GM23248 (cell line): ENCODE results near the gene EHBP1. TPM values are rescaled to one million over a fixed set of nuclear protein-coding genes. Genes with fewer than 3 reads are reported as not detected.

Source experiments
- DNase-seq: peaks from one replicate; pipeline ENCODE4 v3.0.0-alpha.2; 2015
- H2AFZ ChIP-seq: fragments of 200-600 bp; sonication (generic); 2 replicates; pipeline ENCODE4 v1.6.1; 2016; ENCODE audit warnings: antibody characterized with exemption
- H3F3A ChIP-seq: fragments of 200-600 bp; sonication (generic); 2 replicates; pipeline ENCODE4 v1.6.1; 2016; ENCODE audit warnings: mild to moderate bottlenecking, antibody characterized with exemption, mixed run types; ENCODE audit not compliant: insufficient read depth
- H3K27ac ChIP-seq: fragments of 200-600 bp; sonication (generic); 2 replicates; pipeline ENCODE4 v1.5.1; 2016; ENCODE audit warnings: mild to moderate bottlenecking
- H3K27me3 ChIP-seq: fragments of 200-600 bp; sonication (generic); replicated peaks from 2 replicates; pipeline ENCODE4 v1.6.1; 2016; ENCODE audit warnings: mild to moderate bottlenecking; ENCODE audit not compliant: insufficient read depth
- H3K36me3 ChIP-seq: fragments of 200-600 bp; sonication (generic); 2 replicates; pipeline ENCODE4 v1.6.1; 2016; ENCODE audit warnings: low read depth, mild to moderate bottlenecking
- H3K4me1 ChIP-seq: fragments of 200-600 bp; sonication (generic); 2 replicates; pipeline ENCODE4 v1.6.1; 2016; ENCODE audit warnings: mild to moderate bottlenecking; ENCODE audit not compliant: insufficient read depth
- H3K4me2 ChIP-seq: fragments of 200-600 bp; sonication (generic); one replicate; pipeline ENCODE4 v1.6.1; 2016; ENCODE audit warnings: mild to moderate bottlenecking; ENCODE audit not compliant: unreplicated experiment
- H3K4me3 ChIP-seq: fragments of 200-600 bp; sonication (generic); 2 replicates; pipeline ENCODE4 v1.5.1; 2016; ENCODE audit warnings: mild to moderate bottlenecking
- H3K79me2 ChIP-seq: fragments of 200-600 bp; sonication (generic); 2 replicates; pipeline ENCODE4 v1.6.1; 2016; ENCODE audit warnings: mild to moderate bottlenecking; ENCODE audit not compliant: insufficient read depth
- H3K9ac ChIP-seq: fragments of 200-600 bp; sonication (generic); 2 replicates; pipeline ENCODE4 v1.6.1; 2016; ENCODE audit warnings: mild to moderate bottlenecking
- H3K9me2 ChIP-seq: fragments of 200-600 bp; sonication (generic); 2 replicates; pipeline ENCODE4 v1.6.1; 2016; ENCODE audit warnings: mixed run types, mild to moderate bottlenecking, moderate library complexity; ENCODE audit not compliant: insufficient read depth
- H3K9me3 ChIP-seq: fragments of 200-600 bp; sonication (generic); one replicate; pipeline ENCODE4 v1.6.1; 2017; ENCODE audit warnings: low read depth
- H4K20me1 ChIP-seq: fragments of 200-600 bp; sonication (generic); 2 replicates; pipeline ENCODE4 v1.6.0; 2016; ENCODE audit not compliant: insufficient read depth
- EZH2 ChIP-seq: fragments of 200-600 bp; sonication (generic); IDR thresholded peaks from 2 replicates; pipeline ENCODE4 v1.6.1; 2018; ENCODE audit warnings: antibody characterized with exemption, mild to moderate bottlenecking; ENCODE audit not compliant: insufficient read depth, poor library complexity, severe bottlenecking
- EZH2phosphoT487 ChIP-seq: fragments of 200-600 bp; sonication (generic); IDR thresholded peaks from 2 replicates; pipeline ENCODE4 v1.6.1; 2018; ENCODE audit warnings: antibody characterized with exemption, moderate library complexity, mild to moderate bottlenecking, low read depth; ENCODE audit not compliant: insufficient read depth
- WGBS, 2 experiments: methylation state at CpG; one replicate each; pipeline ENCODE4 v1.1.6; 2015 to 2017; ENCODE audit warnings: low lambda C conversion rate in 2 of 2, low coverage in 1 of 2; ENCODE audit errors: missing lambda C conversion rate in 2 of 2; 5-methylcytosine and 5-hydroxymethylcytosine counted together
- in situ Hi-C: fragments of 300-500 bp; cut with MboI; formaldehyde crosslinking; loops from 2 replicates; pipeline ENCODE4 v1.15.0; 2020
- polyA plus RNA-seq: library from polyadenylated mRNA; unstranded; fragments of >200 nt; fragmentation: Nextera tagmentation; extraction: Ambion mirVana; gene quantifications from 2 replicates; pipeline ENCODE4 v1.2.1, GENCODE V29; 2016
- total RNA-seq: library from RNA; depleted of rRNA; stranded (reverse); fragments of >200 nt; shearing (Covaris generic); gene quantifications from 2 replicates; pipeline ENCODE4 v1.2.3, GENCODE V29; 2014

Gene EHBP1
- total and polyA plus RNA-seq, 2 experiments from 2014 or later = 41.3 to 56.8 TPM

DNA sequence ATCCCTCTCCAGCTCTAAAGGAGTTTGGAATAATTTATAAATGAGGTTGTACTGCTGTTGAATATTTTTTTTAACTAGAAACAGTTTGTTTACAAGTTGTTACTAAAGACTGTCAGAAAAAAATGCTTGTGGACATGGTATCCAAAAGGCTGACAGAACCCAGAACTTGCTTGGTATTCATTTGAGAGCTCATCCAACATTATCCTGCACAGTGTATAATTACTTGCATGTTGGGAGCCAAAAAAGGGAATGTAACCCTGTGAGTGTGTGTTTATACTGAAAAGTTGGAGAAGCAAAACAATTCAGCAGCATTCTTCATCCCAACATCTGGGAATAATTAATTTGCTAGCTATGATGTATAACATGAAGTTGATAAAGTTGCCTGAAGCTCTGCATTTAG is 42.1 kb upstream of the EHBP1 start:
- peak overlapping the region; percentile 64 for H3K4me2 ChIP-seq
- no peaks in the 10 kb centered on the region for H3K79me2 ChIP-seq
- no peak overlapping the region for H2AFZ ChIP-seq
- H3K4me1 ChIP-seq = peaks cover 67% of the 10 kb centered on the region
- H4K20me1 ChIP-seq = no peaks in the 10 kb centered on the region
- H3K36me3 ChIP-seq = no peaks in the 10 kb centered on the region
- H3K9me2 ChIP-seq = peaks cover under 1% of the 10 kb centered on the region; the same call in 1 of the 2 replicates
- TF ChIP-seq EZH2phosphoT487 (no peak), EZH2 (no peak)
- DNase-seq = peak; percentile 84
- H3K9me3 ChIP-seq = no peaks in the 10 kb centered on the region
- peak overlapping the region; percentile 37 for H3K9ac ChIP-seq
- peak overlapping the region; percentile 78 for H3K27ac ChIP-seq
- H3F3A ChIP-seq = peaks cover 71% of the 10 kb centered on the region
- no peaks in the 10 kb centered on the region for H3K27me3 ChIP-seq
- in situ Hi-C loops = no loop called here
- peak overlapping the region; percentile 15 for H3K4me3 ChIP-seq

DNA sequence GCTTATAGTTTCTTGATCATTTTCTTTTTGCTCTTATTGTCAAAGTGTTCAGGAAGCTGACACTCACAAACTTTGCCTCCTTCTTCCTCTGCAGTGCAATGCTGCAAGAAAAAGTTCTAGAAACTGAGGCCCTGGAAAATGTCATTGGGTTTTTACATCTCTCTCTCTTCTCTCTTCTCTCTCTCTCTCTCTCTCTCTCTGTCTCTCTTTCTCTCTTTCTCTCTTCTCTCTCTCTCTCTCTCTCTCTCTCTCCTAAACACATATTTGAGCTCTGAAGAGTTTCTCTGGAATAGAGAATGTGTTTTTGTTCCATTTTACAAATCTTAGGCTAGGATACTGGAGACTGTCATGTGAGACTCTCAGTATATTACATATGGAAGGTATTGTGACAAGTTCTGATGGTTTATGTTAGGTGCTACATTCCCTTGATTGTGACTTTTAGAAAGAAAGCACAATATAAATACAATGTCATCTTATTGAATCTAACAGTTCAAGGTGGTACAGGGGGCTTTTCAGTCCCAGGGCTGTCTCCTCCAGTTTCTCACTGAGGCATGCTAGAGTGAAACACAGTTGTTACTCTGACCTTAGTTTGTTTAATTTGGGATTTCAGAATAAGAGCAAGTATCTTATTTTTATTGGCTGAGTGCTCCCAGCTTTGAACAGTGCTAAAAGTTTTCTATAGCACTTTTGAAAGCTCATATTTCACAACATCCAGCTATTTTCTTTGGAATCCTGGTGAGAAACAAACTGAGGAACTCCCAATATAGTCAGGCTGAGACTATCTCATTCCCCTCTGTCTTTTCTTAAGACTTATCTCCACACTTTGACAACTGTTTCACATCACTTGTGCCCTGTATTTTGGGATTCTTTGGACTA is 41.4 kb upstream of the EHBP1 start:
- TF ChIP-seq EZH2phosphoT487 = no peak
- TF ChIP-seq EZH2 = no peak
- H3K9ac ChIP-seq = peak overlapping the region; percentile 37

DNA sequence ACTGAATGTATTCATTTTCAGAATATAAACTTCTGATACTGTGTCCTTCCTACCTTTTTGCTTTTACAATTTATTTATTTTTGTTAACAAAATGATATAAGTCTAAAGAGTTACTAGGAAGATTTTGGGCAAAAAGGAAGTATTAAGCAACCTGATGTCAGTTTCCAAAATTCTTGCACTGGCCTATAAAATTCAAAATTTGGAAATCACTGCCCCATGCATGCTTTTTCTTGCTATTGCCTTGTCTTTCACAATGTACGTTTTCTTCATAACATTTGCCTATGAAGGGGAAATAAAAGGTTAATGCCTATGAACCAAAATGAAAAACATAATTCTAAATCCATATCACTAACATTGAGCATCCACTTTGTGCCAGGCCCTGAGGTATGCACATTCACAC is 40.1 kb upstream of the EHBP1 start:
- Histone ChIP-seq H3K27ac (peak overlapping the region; percentile 78), H2AFZ (0 out of 2 replicates have a peak overlapping the region, but pooled peaks have one; percentile 13), H3K9me2 (peaks cover 4% of the 10 kb centered on the region; the same call in 1 of the 2 replicates), H3K9me3 (no peaks in the 10 kb centered on the region), H3K79me2 (no peaks in the 10 kb centered on the region), H3K27me3 (no peaks in the 10 kb centered on the region), H3K36me3 (no peaks in the 10 kb centered on the region), H3K4me2 (peak overlapping the region; percentile 64), H3F3A (peaks cover 61% of the 10 kb centered on the region), H3K4me3 (no peak overlapping the region), H4K20me1 (no peaks in the 10 kb centered on the region), H3K4me1 (peaks cover 54% of the 10 kb centered on the region), H3K9ac (peak overlapping the region; percentile 37; the same call in 1 of the 2 replicates)
- WGBS, 2 experiments = 18 to 24% methylated on average over 1 of the region's 1 CpG
- TF ChIP-seq EZH2phosphoT487 (no peak), EZH2 (no peak)
- no peak for DNase-seq
- in situ Hi-C loops = no loop called here

More for the DNA sequence above, 41.4 kb upstream of the EHBP1 start:
- no peaks in the 10 kb centered on the region for H4K20me1 ChIP-seq
- H3K9me2 ChIP-seq = peaks cover 4% of the 10 kb centered on the region; the same call in 1 of the 2 replicates
- H3K79me2 ChIP-seq = no peaks in the 10 kb centered on the region
- H3K4me2 ChIP-seq = peak overlapping the region; percentile 64
- in situ Hi-C loops = no loop called here
- H3F3A ChIP-seq = peaks cover 71% of the 10 kb centered on the region
- DNase-seq = peak; percentile 73
- no peaks in the 10 kb centered on the region for H3K36me3 ChIP-seq
- no peaks in the 10 kb centered on the region for H3K9me3 ChIP-seq
- peak overlapping the region; percentile 78 for H3K27ac ChIP-seq
- H2AFZ ChIP-seq = 0 out of 2 replicates have a peak overlapping the region, but pooled peaks have one; percentile 13
- H3K4me3 ChIP-seq = peak overlapping the region; percentile 15
- H3K27me3 ChIP-seq = no peaks in the 10 kb centered on the region
- H3K4me1 ChIP-seq = peaks cover 66% of the 10 kb centered on the region

DNA sequence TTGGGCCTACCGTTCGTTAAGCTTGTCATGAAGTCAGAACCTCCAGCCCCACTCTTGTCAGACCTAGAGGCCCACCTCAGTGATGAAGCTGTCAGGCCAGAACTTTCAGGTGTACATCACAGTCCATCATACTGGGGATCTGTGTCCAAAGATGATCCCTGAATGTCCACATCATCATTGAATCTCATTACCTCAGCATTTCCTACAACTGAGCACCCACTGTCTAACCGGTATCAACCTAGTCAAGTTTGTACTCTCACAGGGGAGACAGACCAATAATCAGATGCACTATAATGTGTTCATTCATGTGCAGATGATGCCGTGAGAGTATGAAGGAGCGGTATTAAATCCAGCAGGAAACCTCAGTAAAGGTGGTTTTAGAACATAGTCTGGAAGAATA is 36.3 kb upstream of the EHBP1 start:
- no peaks in the 10 kb centered on the region for H3K36me3 ChIP-seq
- 82 to 87% methylated on average over 5 of the region's 5 CpGs for WGBS, 2 experiments
- no peak overlapping the region for H3K9ac ChIP-seq
- TF ChIP-seq EZH2 = no peak
- TF ChIP-seq EZH2phosphoT487 = no peak
- no peaks in the 10 kb centered on the region for H3K9me3 ChIP-seq
- H3K4me2 ChIP-seq = no peak overlapping the region
- no peak overlapping the region for H3K27ac ChIP-seq
- peaks cover 37% of the 10 kb centered on the region for H3F3A ChIP-seq
- H3K4me1 ChIP-seq = peaks cover 35% of the 10 kb centered on the region
- no peaks in the 10 kb centered on the region for H3K79me2 ChIP-seq
- no peak overlapping the region for H3K4me3 ChIP-seq
- in situ Hi-C loops = no loop called here
- no peaks in the 10 kb centered on the region for H3K27me3 ChIP-seq
- no peaks in the 10 kb centered on the region for H4K20me1 ChIP-seq
- H3K9me2 ChIP-seq = peaks cover 4% of the 10 kb centered on the region; the same call in 1 of the 2 replicates
- no peak for DNase-seq
- no peak overlapping the region for H2AFZ ChIP-seq
